ENCODE results near the gene AFF1. TPM values are rescaled to one million over a fixed set of nuclear protein-coding genes. Genes with fewer than 3 reads are reported as not detected.

The AFF1 gene
- total RNA-seq, 1 experiment from 2014 or later = 93.4 TPM

GRCh38 chr4:86934147-86934770 is 552 bp upstream of the AFF1 start:
- ChIA-PET CTCF (interaction anchor here (0.6 to 4.5 kb wide), 30 partner anchors 11 to 711 kb away, joined by 3 to 64 read pairs (median 5); partner anchors contain the start of gene KLHL8), POLR2A (interaction anchor here (0.6 to 4.3 kb wide), 17 partner anchors 9 to 286 kb away, joined by 3 to 53 read pairs (median 4); no protein-coding TSS in a partner anchor)
- Mint-ChIP-seq H3K9me3 (no peaks in the 10 kb centered on the region), H3K4me1 (peaks cover 36% of the 10 kb centered on the region), H3K27ac (peak overlapping the region; percentile 93), H3K36me3 (no peaks in the 10 kb centered on the region), H3K4me3 (peak overlapping the region; percentile 81), H3K27me3 (ENCODE audit: low read depth) (no peaks in the 10 kb centered on the region)
- TF ChIP-seq RORB (CRISPR knock-in tag; IDR thresholded peaks at IDR 0.05) = no peak
- TF ChIP-seq ZNF219 (CRISPR knock-in tag; IDR thresholded peaks at IDR 0.05; ENCODE audit: borderline replicate concordance) = no peak
- 0 out of 2 replicates have a peak, but pooled peaks have one; percentile 9 for TF ChIP-seq MYBL2 (CRISPR knock-in tag; IDR thresholded peaks at IDR 0.05)
- no peak for DNase-seq (ENCODE audit: low spot score)
- no peak for ATAC-seq

DNA sequence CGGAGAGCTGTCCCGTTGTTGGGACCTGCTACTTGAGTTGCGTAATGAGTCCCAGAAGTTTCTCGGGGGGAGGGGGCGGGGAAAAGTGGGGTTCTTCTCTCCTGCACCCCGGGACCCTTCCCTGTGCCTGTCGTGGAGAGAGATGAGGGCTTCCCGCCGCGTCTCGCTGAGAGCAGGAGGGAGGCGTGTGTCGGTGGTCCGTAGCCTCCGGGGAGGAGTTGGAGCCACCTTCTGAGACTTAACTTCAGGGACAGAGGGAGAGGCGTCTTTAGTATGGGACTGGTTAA is 698 bp downstream of the AFF1 start:
- ChIA-PET CTCF (interaction anchor here (0.6 to 4.5 kb wide), 19 partner anchors 9 to 215 kb away, joined by 3 to 64 read pairs (median 5); partner anchors contain the start of gene C4orf36), POLR2A (interaction anchor here (0.6 to 4.3 kb wide), 12 partner anchors 11 to 158 kb away, joined by 3 to 53 read pairs (median 6); no protein-coding TSS in a partner anchor)
- no peak for TF ChIP-seq ARID4B (CRISPR knock-in tag; IDR thresholded peaks at IDR 0.05; ENCODE audit: borderline replicate concordance)
- no peak for TF ChIP-seq GTF2I (CRISPR knock-in tag; conservative IDR thresholded peaks at IDR 0.05)
- TF ChIP-seq TCF7 (CRISPR knock-in tag; IDR thresholded peaks at IDR 0.05; ENCODE audit: low read depth) = no peak
- DNase-seq (ENCODE audit: low spot score) (no peak), ATAC-seq (peak; percentile 4)
- no peaks in the 10 kb centered on the region for H3K36me3 Mint-ChIP-seq
- H3K4me3 Mint-ChIP-seq = peak overlapping the region; percentile 76
- H3K4me1 Mint-ChIP-seq = peaks cover 47% of the 10 kb centered on the region
- H3K27ac Mint-ChIP-seq = peak overlapping the region; percentile 95
- H3K9me3 Mint-ChIP-seq = no peaks in the 10 kb centered on the region
- H3K27me3 Mint-ChIP-seq (ENCODE audit: low read depth) = no peaks in the 10 kb centered on the region

GRCh38 chr4:86935853-86936733 is 1.3 kb downstream of the AFF1 start:
- DNase-seq (ENCODE audit: low spot score) (peak; percentile 74), ATAC-seq (peak; percentile 52)
- Mint-ChIP-seq H3K4me1 (peaks cover 49% of the 10 kb centered on the region), H3K9me3 (no peaks in the 10 kb centered on the region), H3K36me3 (no peaks in the 10 kb centered on the region), H3K4me3 (peak overlapping the region; percentile 76), H3K27ac (peak overlapping the region; percentile 95), H3K27me3 (ENCODE audit: low read depth) (no peaks in the 10 kb centered on the region)
- POLR2A ChIA-PET = interaction anchor here (0.5 to 4.3 kb wide), 15 partner anchors 11 to 157 kb away, joined by 3 to 53 read pairs (median 5); no protein-coding TSS in a partner anchor
- TF ChIP-seq EMX1 (CRISPR knock-in tag; IDR thresholded peaks at IDR 0.05) (no peak), FOXJ3 (CRISPR knock-in tag; IDR thresholded peaks at IDR 0.05; ENCODE audit: borderline replicate concordance) (no peak), CREM (CRISPR knock-in tag; IDR thresholded peaks at IDR 0.05) (0 out of 2 replicates have a peak, but pooled peaks have one; percentile 32), TEAD1 (CRISPR knock-in tag; IDR thresholded peaks at IDR 0.05) (0 out of 2 replicates have a peak, but pooled peaks have one; percentile 42), FOXP1 (CRISPR knock-in tag; IDR thresholded peaks at IDR 0.05; ENCODE audit: borderline replicate concordance) (0 out of 2 replicates have a peak, but pooled peaks have one; percentile 0), NFATC4 (CRISPR knock-in tag; IDR thresholded peaks at IDR 0.05) (no peak), OVOL2 (CRISPR knock-in tag; IDR thresholded peaks at IDR 0.05; ENCODE audit: borderline replicate concordance) (no peak), ZNF423 (CRISPR knock-in tag; IDR thresholded peaks at IDR 0.05) (0 out of 2 replicates have a peak, but pooled peaks have one; percentile 30), NR3C1 (CRISPR knock-in tag; conservative IDR thresholded peaks at IDR 0.05; ENCODE audit: low read depth) (no peak)
- TF ChIP-seq, protein P1, sequence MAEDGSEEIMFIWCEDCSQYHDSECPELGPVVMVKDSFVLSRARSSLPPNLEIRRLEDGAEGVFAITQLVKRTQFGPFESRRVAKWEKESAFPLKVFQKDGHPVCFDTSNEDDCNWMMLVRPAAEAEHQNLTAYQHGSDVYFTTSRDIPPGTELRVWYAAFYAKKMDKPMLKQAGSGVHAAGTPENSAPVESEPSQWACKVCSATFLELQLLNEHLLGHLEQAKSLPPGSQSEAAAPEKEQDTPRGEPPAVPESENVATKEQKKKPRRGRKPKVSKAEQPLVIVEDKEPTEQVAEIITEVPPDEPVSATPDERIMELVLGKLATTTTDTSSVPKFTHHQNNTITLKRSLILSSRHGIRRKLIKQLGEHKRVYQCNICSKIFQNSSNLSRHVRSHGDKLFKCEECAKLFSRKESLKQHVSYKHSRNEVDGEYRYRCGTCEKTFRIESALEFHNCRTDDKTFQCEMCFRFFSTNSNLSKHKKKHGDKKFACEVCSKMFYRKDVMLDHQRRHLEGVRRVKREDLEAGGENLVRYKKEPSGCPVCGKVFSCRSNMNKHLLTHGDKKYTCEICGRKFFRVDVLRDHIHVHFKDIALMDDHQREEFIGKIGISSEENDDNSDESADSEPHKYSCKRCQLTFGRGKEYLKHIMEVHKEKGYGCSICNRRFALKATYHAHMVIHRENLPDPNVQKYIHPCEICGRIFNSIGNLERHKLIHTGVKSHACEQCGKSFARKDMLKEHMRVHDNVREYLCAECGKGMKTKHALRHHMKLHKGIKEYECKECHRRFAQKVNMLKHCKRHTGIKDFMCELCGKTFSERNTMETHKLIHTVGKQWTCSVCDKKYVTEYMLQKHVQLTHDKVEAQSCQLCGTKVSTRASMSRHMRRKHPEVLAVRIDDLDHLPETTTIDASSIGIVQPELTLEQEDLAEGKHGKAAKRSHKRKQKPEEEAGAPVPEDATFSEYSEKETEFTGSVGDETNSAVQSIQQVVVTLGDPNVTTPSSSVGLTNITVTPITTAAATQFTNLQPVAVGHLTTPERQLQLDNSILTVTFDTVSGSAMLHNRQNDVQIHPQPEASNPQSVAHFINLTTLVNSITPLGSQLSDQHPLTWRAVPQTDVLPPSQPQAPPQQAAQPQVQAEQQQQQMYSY (CRISPR knock-in tag; IDR thresholded peaks at IDR 0.05) = no peak
- TF ChIP-seq, protein P2, sequence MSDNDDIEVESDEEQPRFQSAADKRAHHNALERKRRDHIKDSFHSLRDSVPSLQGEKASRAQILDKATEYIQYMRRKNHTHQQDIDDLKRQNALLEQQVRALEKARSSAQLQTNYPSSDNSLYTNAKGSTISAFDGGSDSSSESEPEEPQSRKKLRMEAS (CRISPR knock-in tag; IDR thresholded peaks at IDR 0.05) = peak; percentile 58; the same call in 1 of the 2 replicates
- TF ChIP-seq, protein P3, sequence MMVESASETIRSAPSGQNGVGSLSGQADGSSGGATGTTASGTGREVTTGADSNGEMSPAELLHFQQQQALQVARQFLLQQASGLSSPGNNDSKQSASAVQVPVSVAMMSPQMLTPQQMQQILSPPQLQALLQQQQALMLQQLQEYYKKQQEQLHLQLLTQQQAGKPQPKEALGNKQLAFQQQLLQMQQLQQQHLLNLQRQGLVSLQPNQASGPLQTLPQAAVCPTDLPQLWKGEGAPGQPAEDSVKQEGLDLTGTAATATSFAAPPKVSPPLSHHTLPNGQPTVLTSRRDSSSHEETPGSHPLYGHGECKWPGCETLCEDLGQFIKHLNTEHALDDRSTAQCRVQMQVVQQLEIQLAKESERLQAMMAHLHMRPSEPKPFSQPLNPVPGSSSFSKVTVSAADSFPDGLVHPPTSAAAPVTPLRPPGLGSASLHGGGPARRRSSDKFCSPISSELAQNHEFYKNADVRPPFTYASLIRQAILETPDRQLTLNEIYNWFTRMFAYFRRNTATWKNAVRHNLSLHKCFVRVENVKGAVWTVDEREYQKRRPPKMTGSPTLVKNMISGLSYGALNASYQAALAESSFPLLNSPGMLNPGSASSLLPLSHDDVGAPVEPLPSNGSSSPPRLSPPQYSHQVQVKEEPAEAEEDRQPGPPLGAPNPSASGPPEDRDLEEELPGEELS (CRISPR knock-in tag; IDR thresholded peaks at IDR 0.05) = no peak
- CTCF ChIA-PET = interaction anchor here (0.7 to 4.5 kb wide), 19 partner anchors 9 to 214 kb away, joined by 3 to 64 read pairs (median 4); partner anchors contain the start of gene C4orf36

Measured in WTC11 (cell line).